ENCODE results near the gene ATG13.

GRCh38 chr11:46570790-46571398 lies 46.5 kb upstream of the ATG13 start:
- TF ChIP-seq CTCF (conservative IDR thresholded peaks at IDR 0.05) (no peak), EZH2 (IDR thresholded peaks at IDR 0.05; ENCODE audit: low read depth) (no peak)

Data from PC-9 (cell line).